ENCODE results near the gene PCDHGC3. TPM values are rescaled to one million over a fixed set of nuclear protein-coding genes. Genes with fewer than 3 reads are reported as not detected.

Gene PCDHGC3
- total RNA-seq, 1 experiment from 2014 or later = 29.1 TPM

DNA sequence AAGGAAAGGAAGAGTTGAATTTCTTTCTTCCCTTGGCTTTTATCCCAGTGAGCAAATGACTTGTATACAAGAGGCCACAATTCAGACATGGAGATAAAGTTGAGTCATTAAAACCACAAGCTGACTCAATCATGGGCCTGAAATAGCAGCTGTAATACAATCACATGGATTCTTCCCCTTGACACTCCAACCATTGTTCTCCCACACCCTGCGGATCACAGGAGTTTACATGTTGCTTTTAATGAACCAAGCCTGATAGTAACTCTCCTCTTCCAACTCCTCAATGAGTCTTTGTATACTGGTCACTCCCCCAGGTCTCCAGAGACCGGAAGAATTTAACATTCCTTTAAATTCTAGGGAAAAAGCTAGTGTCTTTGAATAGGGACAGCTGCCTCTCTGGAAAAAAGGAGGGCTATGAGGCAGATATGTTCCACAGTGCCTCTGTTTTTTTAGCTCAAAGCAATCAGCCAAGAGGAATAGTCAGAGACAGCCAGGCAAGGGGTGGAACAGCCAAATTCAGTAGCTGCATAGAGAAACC, 45.5 kb downstream of the PCDHGC3 start:
- POLR2A ChIA-PET = interaction anchor here (1.5 kb wide), 1 partner anchor 8 kb away, joined by 4 read pairs; no protein-coding TSS in a partner anchor
- CTCF ChIA-PET = interaction anchor here (1.0 to 2.2 kb wide), 8 partner anchors 9 to 322 kb away, joined by 3 to 8 read pairs (median 5); partner anchors contain the start of genes PCDHB11, PCDHB15, PCDHGA10 and PCDHGA11
- DNase-seq (ENCODE audit: low spot score) (no peak), ATAC-seq (no peak)
- Mint-ChIP-seq H3K9me3 (no peaks in the 10 kb centered on the region), H3K4me3 (no peak overlapping the region), H3K36me3 (peaks cover 53% of the 10 kb centered on the region), H3K4me1 (peaks cover 28% of the 10 kb centered on the region), H3K27ac (no peak overlapping the region), H3K27me3 (ENCODE audit: low read depth) (no peaks in the 10 kb centered on the region)
- TF ChIP-seq, protein P1, sequence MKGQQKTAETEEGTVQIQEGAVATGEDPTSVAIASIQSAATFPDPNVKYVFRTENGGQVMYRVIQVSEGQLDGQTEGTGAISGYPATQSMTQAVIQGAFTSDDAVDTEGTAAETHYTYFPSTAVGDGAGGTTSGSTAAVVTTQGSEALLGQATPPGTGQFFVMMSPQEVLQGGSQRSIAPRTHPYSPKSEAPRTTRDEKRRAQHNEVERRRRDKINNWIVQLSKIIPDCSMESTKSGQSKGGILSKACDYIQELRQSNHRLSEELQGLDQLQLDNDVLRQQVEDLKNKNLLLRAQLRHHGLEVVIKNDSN (CRISPR knock-in tag; IDR thresholded peaks at IDR 0.05) = no peak
- TF ChIP-seq, protein P2, sequence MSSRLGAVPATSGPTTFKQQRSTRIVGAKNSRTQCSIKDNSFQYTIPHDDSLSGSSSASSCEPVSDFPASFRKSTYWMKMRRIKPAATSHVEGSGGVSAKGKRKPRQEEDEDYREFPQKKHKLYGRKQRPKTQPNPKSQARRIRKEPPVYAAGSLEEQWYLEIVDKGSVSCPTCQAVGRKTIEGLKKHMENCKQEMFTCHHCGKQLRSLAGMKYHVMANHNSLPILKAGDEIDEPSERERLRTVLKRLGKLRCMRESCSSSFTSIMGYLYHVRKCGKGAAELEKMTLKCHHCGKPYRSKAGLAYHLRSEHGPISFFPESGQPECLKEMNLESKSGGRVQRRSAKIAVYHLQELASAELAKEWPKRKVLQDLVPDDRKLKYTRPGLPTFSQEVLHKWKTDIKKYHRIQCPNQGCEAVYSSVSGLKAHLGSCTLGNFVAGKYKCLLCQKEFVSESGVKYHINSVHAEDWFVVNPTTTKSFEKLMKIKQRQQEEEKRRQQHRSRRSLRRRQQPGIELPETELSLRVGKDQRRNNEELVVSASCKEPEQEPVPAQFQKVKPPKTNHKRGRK (CRISPR knock-in tag; IDR thresholded peaks at IDR 0.05; ENCODE audit: borderline replicate concordance) = no peak
- TF ChIP-seq EMX1 (CRISPR knock-in tag; IDR thresholded peaks at IDR 0.05) (no peak), CBFB (CRISPR knock-in tag; IDR thresholded peaks at IDR 0.05; ENCODE audit: low read depth) (no peak), ZNF232 (CRISPR knock-in tag; IDR thresholded peaks at IDR 0.05) (no peak), IRF2 (CRISPR knock-in tag; IDR thresholded peaks at IDR 0.05; ENCODE audit: borderline replicate concordance, low read depth) (no peak), ZNF263 (CRISPR knock-in tag; IDR thresholded peaks at IDR 0.05; ENCODE audit: low read depth) (no peak), ELF4 (CRISPR knock-in tag; IDR thresholded peaks at IDR 0.05; ENCODE audit: low read depth) (no peak), PRRX2 (CRISPR knock-in tag; IDR thresholded peaks at IDR 0.05) (no peak), TCF7 (CRISPR knock-in tag; IDR thresholded peaks at IDR 0.05; ENCODE audit: low read depth) (no peak), JUN (CRISPR knock-in tag; IDR thresholded peaks at IDR 0.05) (no peak), NFE2L1 (CRISPR knock-in tag; IDR thresholded peaks at IDR 0.05) (no peak), NR2C2 (CRISPR knock-in tag; IDR thresholded peaks at IDR 0.05) (no peak), FOXP1 (CRISPR knock-in tag; IDR thresholded peaks at IDR 0.05; ENCODE audit: borderline replicate concordance) (no peak)
- TF ChIP-seq, protein P3, sequence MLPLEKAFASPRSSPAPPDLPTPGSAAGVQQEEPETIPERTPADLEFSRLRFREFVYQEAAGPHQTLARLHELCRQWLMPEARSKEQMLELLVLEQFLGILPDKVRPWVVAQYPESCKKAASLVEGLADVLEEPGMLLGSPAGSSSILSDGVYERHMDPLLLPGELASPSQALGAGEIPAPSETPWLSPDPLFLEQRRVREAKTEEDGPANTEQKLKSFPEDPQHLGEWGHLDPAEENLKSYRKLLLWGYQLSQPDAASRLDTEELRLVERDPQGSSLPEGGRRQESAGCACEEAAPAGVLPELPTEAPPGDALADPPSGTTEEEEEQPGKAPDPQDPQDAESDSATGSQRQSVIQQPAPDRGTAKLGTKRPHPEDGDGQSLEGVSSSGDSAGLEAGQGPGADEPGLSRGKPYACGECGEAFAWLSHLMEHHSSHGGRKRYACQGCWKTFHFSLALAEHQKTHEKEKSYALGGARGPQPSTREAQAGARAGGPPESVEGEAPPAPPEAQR (CRISPR knock-in tag; IDR thresholded peaks at IDR 0.05) = no peak
- TF ChIP-seq, protein P4, sequence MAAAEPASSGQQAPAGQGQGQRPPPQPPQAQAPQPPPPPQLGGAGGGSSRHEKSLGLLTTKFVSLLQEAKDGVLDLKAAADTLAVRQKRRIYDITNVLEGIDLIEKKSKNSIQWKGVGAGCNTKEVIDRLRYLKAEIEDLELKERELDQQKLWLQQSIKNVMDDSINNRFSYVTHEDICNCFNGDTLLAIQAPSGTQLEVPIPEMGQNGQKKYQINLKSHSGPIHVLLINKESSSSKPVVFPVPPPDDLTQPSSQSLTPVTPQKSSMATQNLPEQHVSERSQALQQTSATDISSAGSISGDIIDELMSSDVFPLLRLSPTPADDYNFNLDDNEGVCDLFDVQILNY (CRISPR knock-in tag; IDR thresholded peaks at IDR 0.05) = no peak
- TF ChIP-seq, protein P5, sequence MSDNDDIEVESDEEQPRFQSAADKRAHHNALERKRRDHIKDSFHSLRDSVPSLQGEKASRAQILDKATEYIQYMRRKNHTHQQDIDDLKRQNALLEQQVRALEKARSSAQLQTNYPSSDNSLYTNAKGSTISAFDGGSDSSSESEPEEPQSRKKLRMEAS (CRISPR knock-in tag; IDR thresholded peaks at IDR 0.05) = no peak
- TF ChIP-seq, protein P6, sequence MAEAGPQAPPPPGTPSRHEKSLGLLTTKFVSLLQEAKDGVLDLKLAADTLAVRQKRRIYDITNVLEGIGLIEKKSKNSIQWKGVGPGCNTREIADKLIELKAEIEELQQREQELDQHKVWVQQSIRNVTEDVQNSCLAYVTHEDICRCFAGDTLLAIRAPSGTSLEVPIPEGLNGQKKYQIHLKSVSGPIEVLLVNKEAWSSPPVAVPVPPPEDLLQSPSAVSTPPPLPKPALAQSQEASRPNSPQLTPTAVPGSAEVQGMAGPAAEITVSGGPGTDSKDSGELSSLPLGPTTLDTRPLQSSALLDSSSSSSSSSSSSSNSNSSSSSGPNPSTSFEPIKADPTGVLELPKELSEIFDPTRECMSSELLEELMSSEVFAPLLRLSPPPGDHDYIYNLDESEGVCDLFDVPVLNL (CRISPR knock-in tag; IDR thresholded peaks at IDR 0.05; ENCODE audit: borderline replicate concordance, low read depth) = no peak
- TF ChIP-seq, protein P7, sequence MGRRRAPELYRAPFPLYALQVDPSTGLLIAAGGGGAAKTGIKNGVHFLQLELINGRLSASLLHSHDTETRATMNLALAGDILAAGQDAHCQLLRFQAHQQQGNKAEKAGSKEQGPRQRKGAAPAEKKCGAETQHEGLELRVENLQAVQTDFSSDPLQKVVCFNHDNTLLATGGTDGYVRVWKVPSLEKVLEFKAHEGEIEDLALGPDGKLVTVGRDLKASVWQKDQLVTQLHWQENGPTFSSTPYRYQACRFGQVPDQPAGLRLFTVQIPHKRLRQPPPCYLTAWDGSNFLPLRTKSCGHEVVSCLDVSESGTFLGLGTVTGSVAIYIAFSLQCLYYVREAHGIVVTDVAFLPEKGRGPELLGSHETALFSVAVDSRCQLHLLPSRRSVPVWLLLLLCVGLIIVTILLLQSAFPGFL (CRISPR knock-in tag; IDR thresholded peaks at IDR 0.05; ENCODE audit: borderline replicate concordance) = no peak
- TF ChIP-seq, protein P8, sequence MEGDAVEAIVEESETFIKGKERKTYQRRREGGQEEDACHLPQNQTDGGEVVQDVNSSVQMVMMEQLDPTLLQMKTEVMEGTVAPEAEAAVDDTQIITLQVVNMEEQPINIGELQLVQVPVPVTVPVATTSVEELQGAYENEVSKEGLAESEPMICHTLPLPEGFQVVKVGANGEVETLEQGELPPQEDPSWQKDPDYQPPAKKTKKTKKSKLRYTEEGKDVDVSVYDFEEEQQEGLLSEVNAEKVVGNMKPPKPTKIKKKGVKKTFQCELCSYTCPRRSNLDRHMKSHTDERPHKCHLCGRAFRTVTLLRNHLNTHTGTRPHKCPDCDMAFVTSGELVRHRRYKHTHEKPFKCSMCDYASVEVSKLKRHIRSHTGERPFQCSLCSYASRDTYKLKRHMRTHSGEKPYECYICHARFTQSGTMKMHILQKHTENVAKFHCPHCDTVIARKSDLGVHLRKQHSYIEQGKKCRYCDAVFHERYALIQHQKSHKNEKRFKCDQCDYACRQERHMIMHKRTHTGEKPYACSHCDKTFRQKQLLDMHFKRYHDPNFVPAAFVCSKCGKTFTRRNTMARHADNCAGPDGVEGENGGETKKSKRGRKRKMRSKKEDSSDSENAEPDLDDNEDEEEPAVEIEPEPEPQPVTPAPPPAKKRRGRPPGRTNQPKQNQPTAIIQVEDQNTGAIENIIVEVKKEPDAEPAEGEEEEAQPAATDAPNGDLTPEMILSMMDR (IDR thresholded peaks at IDR 0.05) = no peak

Data from WTC11 (cell line).